ENCODE data around the gene ANKLE1. TPM values are rescaled to one million over a fixed set of nuclear protein-coding genes. Genes with fewer than 3 reads are reported as not detected.

Gene ANKLE1
- total RNA-seq, 1 experiment from 2014 or later, result 9.1 TPM

DNA sequence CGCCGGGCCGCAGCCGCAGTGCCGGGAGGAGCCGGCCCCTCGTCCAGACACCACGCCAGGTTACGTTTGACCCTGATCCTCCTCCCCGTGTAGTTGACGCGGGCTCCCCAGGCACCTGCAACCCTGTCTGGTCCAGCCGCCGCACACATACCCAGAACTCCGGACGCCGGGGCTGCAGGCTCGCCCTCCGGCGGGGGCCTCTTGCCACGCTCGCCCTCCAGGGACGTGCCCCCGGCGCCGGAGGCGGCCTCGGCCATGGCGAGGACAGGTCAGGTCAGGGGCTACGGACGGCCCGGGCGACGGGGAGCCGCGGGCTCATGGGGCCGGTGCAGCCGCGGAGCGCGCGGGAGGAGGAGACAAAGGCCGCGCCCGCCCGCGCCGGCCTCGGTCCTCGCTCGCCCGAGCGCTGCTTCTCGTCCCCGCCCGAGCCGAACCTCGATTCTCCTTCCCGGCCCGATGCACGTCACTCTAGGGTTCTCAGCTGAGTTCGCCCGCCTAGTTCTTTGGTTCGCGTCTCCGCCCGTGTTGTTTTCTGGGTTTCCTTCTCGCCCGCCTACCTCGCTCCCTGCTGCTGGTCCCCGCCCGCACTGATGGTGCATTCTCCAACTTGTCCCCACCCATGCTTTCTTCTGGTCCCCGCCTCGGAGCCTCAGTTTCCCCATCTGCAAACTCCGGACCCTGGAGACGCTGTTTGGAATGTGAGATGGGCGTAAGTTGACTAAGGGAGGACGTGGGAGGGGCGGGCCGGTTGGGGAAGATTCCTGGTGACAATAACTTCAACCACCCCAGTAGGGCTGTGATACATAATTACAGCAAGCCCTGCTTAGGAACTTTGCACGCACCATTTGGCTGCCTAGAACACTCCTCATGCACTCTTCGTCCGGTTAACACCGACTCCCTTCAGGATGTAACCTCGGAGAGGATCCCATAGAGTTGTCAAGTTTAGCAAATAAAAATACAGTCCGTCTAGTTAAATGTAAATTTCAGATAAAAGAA lies 53.0 kb downstream of the ANKLE1 start, which contains the start of gene ANO8 (continued):
- TF ChIP-seq, protein P1, sequence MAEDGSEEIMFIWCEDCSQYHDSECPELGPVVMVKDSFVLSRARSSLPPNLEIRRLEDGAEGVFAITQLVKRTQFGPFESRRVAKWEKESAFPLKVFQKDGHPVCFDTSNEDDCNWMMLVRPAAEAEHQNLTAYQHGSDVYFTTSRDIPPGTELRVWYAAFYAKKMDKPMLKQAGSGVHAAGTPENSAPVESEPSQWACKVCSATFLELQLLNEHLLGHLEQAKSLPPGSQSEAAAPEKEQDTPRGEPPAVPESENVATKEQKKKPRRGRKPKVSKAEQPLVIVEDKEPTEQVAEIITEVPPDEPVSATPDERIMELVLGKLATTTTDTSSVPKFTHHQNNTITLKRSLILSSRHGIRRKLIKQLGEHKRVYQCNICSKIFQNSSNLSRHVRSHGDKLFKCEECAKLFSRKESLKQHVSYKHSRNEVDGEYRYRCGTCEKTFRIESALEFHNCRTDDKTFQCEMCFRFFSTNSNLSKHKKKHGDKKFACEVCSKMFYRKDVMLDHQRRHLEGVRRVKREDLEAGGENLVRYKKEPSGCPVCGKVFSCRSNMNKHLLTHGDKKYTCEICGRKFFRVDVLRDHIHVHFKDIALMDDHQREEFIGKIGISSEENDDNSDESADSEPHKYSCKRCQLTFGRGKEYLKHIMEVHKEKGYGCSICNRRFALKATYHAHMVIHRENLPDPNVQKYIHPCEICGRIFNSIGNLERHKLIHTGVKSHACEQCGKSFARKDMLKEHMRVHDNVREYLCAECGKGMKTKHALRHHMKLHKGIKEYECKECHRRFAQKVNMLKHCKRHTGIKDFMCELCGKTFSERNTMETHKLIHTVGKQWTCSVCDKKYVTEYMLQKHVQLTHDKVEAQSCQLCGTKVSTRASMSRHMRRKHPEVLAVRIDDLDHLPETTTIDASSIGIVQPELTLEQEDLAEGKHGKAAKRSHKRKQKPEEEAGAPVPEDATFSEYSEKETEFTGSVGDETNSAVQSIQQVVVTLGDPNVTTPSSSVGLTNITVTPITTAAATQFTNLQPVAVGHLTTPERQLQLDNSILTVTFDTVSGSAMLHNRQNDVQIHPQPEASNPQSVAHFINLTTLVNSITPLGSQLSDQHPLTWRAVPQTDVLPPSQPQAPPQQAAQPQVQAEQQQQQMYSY (CRISPR knock-in tag; IDR thresholded peaks at IDR 0.05), result no peak
- TF ChIP-seq PRRX2 (CRISPR knock-in tag; IDR thresholded peaks at IDR 0.05) (no peak), ZBTB43 (CRISPR knock-in tag; IDR thresholded peaks at IDR 0.05) (no peak), JAZF1 (CRISPR knock-in tag; IDR thresholded peaks at IDR 0.05) (no peak), E2F4 (CRISPR knock-in tag; IDR thresholded peaks at IDR 0.05; ENCODE audit: borderline replicate concordance, low read depth) (no peak), ZNF281 (CRISPR knock-in tag; IDR thresholded peaks at IDR 0.05) (0 out of 2 replicates have a peak, but pooled peaks have one; percentile 22), RORB (CRISPR knock-in tag; IDR thresholded peaks at IDR 0.05) (no peak), EMX1 (CRISPR knock-in tag; IDR thresholded peaks at IDR 0.05) (no peak), ZNF121 (CRISPR knock-in tag; IDR thresholded peaks at IDR 0.05) (peak; percentile 39; the same call in 1 of the 2 replicates), FOXJ3 (CRISPR knock-in tag; IDR thresholded peaks at IDR 0.05; ENCODE audit: borderline replicate concordance) (no peak), CTCF (IDR thresholded peaks at IDR 0.05) (no peak), CBFB (CRISPR knock-in tag; IDR thresholded peaks at IDR 0.05; ENCODE audit: low read depth) (no peak), NR1H2 (CRISPR knock-in tag; IDR thresholded peaks at IDR 0.05) (no peak), SOX15 (CRISPR knock-in tag; IDR thresholded peaks at IDR 0.05) (no peak), TP53 (CRISPR knock-in tag; IDR thresholded peaks at IDR 0.05) (no peak), E2F5 (CRISPR knock-in tag; IDR thresholded peaks at IDR 0.05) (peak; percentile 93), ZNF425 (CRISPR knock-in tag; conservative IDR thresholded peaks at IDR 0.05) (no peak), NFE2L1 (CRISPR knock-in tag; IDR thresholded peaks at IDR 0.05) (peak; percentile 62; the same call in 1 of the 2 replicates), CREM (CRISPR knock-in tag; IDR thresholded peaks at IDR 0.05) (peak; percentile 62; the same call in 1 of the 2 replicates), MXD4 (CRISPR knock-in tag; IDR thresholded peaks at IDR 0.05; ENCODE audit: borderline replicate concordance) (no peak)
- TF ChIP-seq, protein P2, sequence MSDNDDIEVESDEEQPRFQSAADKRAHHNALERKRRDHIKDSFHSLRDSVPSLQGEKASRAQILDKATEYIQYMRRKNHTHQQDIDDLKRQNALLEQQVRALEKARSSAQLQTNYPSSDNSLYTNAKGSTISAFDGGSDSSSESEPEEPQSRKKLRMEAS (CRISPR knock-in tag; IDR thresholded peaks at IDR 0.05), result peak; percentile 50; the same call in 1 of the 2 replicates

Data from WTC11 (cell line).